ENCODE results near the gene ZNF624.

- TF ChIP-seq POLR2A (IDR thresholded peaks at IDR 0.05): no peak
- TF ChIP-seq EP300 (IDR thresholded peaks at IDR 0.05): no peak
- TF ChIP-seq CTCF (IDR thresholded peaks at IDR 0.05): no peak
- TF ChIP-seq POLR2AphosphoS5 (IDR thresholded peaks at IDR 0.05): no peak
Measured at GRCh38 chr17:16599537-16599936, 54.1 kb downstream of the ZNF624 start.

Measured in stomach (tissue), 4 donors.